Measurements from ENCODE around the gene NTM.

GRCh38 chr11:132126973-132127899 is 756.8 kb downstream of the NTM start:
- no peak for TF ChIP-seq EZH2phosphoT487 (IDR thresholded peaks at IDR 0.05; ENCODE audit: borderline replicate concordance)
- peak; percentile 50 for TF ChIP-seq CTCF (conservative IDR thresholded peaks at IDR 0.05; ENCODE audit: low read length)

All from Loucy (cell line).